Embryonic facial prominence (tissue), 1 donor: ENCODE measurements around the gene CCDC85C.

Source experiments
- DNase-seq: peaks from one replicate; pipeline ENCODE4 v3.0.0-alpha.2; 2016; ENCODE audit errors: extremely low spot score

Gene CCDC85C

DNA sequence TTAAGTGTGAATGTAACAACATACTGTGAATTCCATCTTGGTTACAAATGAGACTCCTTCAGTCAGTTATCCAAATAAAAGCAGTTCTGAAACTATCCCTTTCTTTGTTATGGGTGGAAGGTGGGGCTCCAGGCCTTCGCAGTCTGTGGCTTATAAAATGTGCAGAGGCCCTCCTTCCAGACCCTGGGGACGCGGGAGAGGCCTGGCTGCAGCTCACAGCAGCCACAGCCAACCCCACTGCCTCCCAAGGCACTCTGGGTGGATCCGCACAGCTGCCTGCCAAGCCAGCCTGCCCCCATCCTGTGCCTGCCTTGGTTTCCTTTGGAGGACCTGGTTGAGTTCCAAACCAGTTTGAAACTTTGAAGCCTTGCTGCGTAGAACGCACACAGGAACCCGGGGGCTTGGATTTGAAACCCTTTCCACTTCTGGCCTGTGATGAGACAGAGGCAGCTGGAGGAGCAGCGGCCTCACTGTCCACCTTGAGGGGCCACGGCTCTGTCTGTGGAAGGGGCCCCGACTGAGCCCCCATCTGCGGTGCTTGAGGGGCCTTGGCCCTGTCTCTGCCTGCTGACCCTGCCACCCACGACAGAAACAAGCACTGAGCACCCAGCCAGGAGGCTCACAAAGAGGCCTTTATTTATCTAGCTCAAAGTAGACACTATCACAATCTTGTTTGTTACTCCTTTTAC, 92.4 kb downstream of the CCDC85C start:
- no peak for DNase-seq

DNA sequence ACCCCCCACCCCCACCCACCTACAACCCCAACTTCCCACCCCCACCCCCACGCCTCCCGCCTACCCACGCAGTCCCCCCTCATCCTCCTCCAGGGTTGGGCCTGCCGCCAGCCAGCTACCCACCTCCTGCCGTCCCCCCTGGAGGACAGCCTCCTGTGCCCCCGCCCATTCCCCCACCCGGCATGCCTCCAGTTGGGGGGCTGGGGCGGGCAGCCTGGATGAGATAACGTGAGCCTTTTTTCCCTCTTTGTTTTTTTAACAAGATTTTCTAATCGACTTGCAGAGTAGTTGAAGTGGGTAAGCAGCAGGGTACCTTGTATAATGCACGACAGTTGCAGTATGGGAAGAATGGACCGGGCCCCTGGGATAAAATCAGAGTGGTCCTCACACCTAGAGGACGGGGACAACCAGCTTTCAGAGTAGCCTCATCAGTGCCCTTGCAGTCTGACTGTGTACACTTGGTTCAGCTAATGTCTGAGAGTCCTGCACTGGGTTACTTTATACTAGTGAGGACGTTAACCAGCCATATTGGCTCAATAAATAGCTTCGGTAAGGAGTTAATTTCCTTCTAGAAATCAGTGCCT, 93.4 kb downstream of the CCDC85C start:
- no peak for DNase-seq

DNA sequence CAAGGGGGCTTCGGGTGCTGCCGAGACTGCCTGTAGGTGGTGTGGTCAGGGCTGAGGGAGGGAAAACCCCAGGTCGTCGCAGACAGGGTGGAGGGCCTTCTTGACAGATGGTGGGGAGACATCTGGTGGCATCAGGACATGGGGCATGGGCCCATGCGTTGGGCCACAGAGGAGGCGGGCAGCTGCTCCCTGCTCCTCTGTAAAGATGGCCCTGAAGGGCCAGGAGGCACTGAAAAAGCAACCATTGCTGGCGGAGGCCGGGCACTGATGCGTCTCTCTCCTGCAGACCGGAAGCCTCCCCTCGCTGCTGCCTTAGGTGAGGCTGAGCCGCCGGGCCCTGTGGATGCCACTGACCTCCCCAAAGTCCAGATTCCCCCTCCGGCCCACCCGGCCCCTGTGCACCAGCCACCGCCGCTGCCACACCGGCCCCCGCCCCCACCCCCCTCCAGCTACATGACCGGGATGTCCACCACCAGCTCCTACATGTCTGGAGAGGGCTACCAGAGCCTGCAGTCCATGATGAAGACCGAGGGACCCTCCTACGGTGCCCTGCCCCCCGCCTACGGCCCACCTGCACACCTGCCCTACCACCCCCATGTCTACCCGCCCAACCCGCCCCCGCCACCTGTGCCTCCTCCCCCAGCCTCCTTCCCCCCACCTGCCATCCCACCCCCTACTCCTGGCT, 94.0 kb downstream of the CCDC85C start:
- no peak for DNase-seq

GRCh38 chr14:99508896-99509629, 94.9 kb downstream of the CCDC85C start:
- no peak for DNase-seq

- DNase-seq, result no peak
Observed at GRCh38 chr14:99507860-99508640, 96.0 kb downstream of the CCDC85C start.

DNA sequence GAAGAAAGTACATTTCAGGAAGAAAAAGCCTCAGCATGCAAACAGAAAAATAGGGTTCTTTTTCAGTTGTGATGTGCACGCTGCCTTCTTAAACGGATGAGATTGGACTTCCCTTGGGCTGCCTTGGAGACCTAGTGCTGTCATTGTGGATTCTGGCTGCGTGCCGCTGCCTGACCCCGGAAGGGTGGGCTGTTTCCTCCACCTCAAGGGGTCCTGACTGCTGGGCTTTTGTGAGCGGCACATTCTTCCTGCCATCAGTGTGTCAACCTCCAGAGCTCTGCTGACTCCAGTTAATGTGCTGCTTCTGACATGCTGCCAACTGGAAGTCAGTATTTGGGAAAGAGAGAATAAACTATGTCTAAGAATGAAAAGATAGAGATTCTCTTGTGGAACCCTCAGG, 97.7 kb downstream of the CCDC85C start:
- DNase-seq, result no peak

GRCh38 chr14:99505089-99505488, 98.9 kb downstream of the CCDC85C start:
- no peak for DNase-seq

- DNase-seq, result no peak
Observed at GRCh38 chr14:99503848-99504453, 100.1 kb downstream of the CCDC85C start.

- no peak for DNase-seq
Observed at GRCh38 chr14:99502989-99503421, 101.0 kb downstream of the CCDC85C start.

- DNase-seq, result no peak
Observed at GRCh38 chr14:99497894-99498293, 106.1 kb downstream of the CCDC85C start.

DNA sequence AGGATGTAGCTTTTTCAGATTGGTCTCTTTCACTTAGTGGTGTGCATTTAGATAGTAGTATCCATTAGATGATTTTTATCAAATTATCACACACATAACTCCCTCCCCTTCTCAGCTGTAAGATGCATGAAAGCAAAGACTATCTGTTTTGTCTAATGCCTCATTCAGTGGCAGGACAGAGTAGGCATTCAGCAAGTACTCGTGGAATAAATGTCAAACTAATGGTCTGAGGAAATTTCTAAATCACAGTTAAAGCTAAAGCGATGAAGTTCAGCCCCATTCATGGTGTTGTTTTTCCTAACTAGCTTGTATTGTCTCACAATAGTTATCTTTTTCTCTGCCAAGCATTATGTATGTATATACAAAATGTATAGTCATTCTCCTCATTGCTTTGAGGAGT, 106.7 kb downstream of the CCDC85C start:
- no peak for DNase-seq

DNA sequence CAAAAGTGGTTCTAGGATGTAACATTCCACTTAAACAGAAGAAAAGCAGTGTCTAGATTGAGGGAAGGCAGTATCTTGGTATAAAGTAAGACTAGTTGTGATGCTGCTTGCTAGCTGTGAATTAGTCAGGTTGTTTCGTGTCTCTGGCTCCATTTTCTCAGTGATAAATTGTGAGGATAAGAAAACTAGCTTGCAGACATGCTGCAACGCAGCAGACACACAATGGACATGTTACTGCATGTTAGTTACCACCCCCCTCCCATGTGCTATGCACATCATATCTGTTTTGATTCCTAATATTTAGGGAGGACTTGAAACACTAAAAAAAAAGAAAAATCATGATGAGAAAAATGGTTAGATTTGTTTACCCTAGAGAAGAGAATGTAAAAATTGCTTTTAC, 119.9 kb downstream of the CCDC85C start:
- DNase-seq, result no peak

- no peak for DNase-seq
Observed at GRCh38 chr14:99481745-99482099, 122.3 kb downstream of the CCDC85C start.

GRCh38 chr14:99480917-99481744, 122.9 kb downstream of the CCDC85C start, which contains the start of gene CCNK:
Gene CCNK (plus strand): TSS chr14:99481409. CDS start chr14:99492678, 11,269 bp downstream.
- DNase-seq, result peak; percentile 99

GRCh38 chr14:99479906-99480869, 123.8 kb downstream of the CCDC85C start, which contains the start of gene SETD3:
Gene SETD3 (minus strand): TSS chr14:99480859. CDS start chr14:99465805, 15,054 bp downstream.
- no peak for DNase-seq

- DNase-seq, result no peak
Observed at GRCh38 chr14:99479160-99479905, 124.7 kb downstream of the CCDC85C start.

GRCh38 chr14:99478128-99478527, 125.9 kb downstream of the CCDC85C start:
- no peak for DNase-seq

DNA sequence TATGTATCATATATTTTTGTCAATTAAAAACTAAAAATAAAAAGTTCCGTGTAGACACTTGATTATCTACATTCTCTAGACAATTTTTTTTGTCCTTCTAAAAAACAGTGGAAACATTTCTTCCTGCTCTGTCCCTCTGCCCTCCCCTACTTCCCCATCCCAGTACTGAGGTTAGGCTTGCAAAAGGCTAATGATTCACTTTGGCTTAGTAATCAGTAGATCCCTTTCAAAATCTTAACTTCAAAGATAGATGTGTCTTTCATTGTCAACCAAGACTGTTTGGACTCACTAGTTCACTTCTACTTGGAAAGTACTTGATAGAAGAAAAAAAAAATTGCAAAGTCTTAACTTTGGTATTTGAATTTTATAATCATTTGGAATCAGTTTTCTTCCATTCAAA, 127.1 kb downstream of the CCDC85C start:
- DNase-seq, result no peak
